Esophagus squamous epithelium (tissue), 5 donors: ENCODE data around the gene TCEAL1. TPM values are rescaled to one million over a fixed set of nuclear protein-coding genes. Genes with fewer than 3 reads are reported as not detected.

Experiments used
- DNase-seq: peaks from one replicate; lab custom pipeline; 2025; lab: John Stamatoyannopoulos, UW
- H3K27ac ChIP-seq, 4 donors: fragments of 200-600 bp; sonication (generic); one replicate each; pipeline ENCODE4 v1.5.1; 2016 to 2019; ENCODE audit warnings: mild to moderate bottlenecking in 1 of 4
- H3K27me3 ChIP-seq, 4 donors: fragments of 200-600 bp; sonication (generic); 1 replicate in 3 of 4; 2 replicates in 1 of 4; pipeline versions ENCODE4 v1.5.1 to v1.6.0; 2017 to 2021; ENCODE audit warnings: antibody characterized with exemption in 1 of 4
- H3K36me3 ChIP-seq, 3 donors: fragments of 200-600 bp; sonication (generic); one replicate each; pipeline ENCODE4 v1.5.1; 2016 to 2019
- H3K4me1 ChIP-seq, 3 donors: fragments of 200-600 bp; sonication (generic); one replicate each; pipeline ENCODE4 v1.5.1; 2017 to 2019
- H3K4me3 ChIP-seq, 4 donors: fragments of 200-600 bp; sonication (generic); 1 replicate in 3 of 4; 2 replicates in 1 of 4; pipeline ENCODE4 v1.5.1; 2016 to 2019; ENCODE audit warnings: mild to moderate bottlenecking in 2 of 4, moderate library complexity in 1 of 4
- H3K9me3 ChIP-seq, 3 donors: fragments of 200-600 bp; sonication (generic); one replicate each; pipeline ENCODE4 v1.5.1; 2016 to 2019
- POLR2A ChIP-seq, 4 donors: fragments of 450-650 bp; IDR thresholded peaks; one replicate each; pipeline ENCODE4 v1.6.1; 2017; ENCODE audit warnings: antibody characterized with exemption in 4 of 4, mild to moderate bottlenecking in 4 of 4, moderate library complexity in 3 of 4
- WGBS, 2 donors: methylation state at CpG; one replicate each; pipeline ENCODE4 v1.1.5; 2018; 5-methylcytosine and 5-hydroxymethylcytosine counted together
- intact Hi-C: fragments of 100-400 bp; cut with DNase I; formaldehyde crosslinking; loops from one replicate; pipeline ENCODE4 v1.15.0; 2022
- total RNA-seq, 4 donors: library from RNA; depleted of rRNA; stranded (reverse); fragments of >200 nt; gene quantifications; one replicate each; pipeline ENCODE4 v1.1.0, GENCODE V29; 2016
- TF ChIP-seq, protein P1 (sequence below), 6 experiments: fragments of 450-650 bp in 4 of 6; fragments of 200-600 bp in 2 of 6; sonication (generic) in 2 of 6; IDR thresholded peaks; one replicate each; pipeline ENCODE4 v1.5.1; 2016 to 2019; ENCODE audit warnings: antibody characterized with exemption in 6 of 6, mild to moderate bottlenecking in 4 of 6, moderate library complexity in 4 of 6
- donor health status: DM: yes; HTN: yes; CAD: no.

Gene TCEAL1, protein sequence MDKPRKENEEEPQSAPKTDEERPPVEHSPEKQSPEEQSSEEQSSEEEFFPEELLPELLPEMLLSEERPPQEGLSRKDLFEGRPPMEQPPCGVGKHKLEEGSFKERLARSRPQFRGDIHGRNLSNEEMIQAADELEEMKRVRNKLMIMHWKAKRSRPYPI
- 10 to 100 TPM; 10.9 to 89.6 (median 25.7) TPM for total RNA-seq

DNA sequence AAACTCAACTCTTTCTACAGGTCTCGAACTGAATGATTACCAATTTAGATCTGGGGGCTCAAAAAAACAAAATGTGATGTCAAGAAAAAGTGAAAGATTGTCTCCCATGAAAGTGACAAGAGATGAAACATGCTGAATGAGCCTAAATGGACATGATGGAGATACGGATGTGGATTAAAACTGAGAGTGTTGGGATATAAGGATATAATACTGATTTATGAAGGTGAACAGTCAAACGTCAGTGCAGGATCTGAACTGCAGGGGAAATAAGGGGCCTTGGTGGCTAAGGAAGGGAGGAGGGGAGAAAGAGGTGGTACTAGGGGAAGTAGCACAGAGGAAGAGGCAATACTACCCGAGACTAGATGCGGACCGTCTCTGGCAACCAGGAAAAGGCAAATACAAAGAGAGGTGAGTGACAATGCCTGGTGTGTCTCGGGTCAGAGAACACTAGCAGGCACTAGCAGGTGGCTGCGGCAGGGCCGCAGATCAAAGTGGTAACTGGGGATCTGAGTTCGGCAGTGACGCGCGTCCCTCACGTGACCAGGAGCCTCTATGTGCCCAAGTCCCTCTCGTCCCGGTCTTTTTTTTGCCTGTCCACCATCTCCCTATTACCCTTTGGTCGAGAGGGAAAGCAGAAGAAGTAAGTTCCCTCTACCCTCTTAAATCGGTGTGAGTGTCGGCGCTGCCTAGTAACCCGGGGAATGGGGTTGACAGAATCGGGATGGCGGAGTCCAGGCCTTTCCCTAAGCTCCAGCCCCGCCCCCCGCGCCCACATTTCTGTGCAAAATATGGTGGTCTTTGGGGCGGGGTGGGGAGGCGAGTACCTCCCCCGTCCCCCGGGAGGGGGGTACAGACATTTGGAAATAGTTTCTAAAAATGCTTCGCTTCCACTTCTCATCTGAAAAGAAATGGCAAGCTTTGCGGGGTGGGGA, at the start of gene TCEAL1:
TCEAL1 (plus strand) TSS at position 590 of the 932 bp plus-strand sequence. CDS start 942 bp downstream, outside the sequence.
- TF ChIP-seq POLR2A (IDR thresholded peaks at IDR 0.05) = peak in 1 of 4 donors; percentile 38
- TF ChIP-seq, protein P1, sequence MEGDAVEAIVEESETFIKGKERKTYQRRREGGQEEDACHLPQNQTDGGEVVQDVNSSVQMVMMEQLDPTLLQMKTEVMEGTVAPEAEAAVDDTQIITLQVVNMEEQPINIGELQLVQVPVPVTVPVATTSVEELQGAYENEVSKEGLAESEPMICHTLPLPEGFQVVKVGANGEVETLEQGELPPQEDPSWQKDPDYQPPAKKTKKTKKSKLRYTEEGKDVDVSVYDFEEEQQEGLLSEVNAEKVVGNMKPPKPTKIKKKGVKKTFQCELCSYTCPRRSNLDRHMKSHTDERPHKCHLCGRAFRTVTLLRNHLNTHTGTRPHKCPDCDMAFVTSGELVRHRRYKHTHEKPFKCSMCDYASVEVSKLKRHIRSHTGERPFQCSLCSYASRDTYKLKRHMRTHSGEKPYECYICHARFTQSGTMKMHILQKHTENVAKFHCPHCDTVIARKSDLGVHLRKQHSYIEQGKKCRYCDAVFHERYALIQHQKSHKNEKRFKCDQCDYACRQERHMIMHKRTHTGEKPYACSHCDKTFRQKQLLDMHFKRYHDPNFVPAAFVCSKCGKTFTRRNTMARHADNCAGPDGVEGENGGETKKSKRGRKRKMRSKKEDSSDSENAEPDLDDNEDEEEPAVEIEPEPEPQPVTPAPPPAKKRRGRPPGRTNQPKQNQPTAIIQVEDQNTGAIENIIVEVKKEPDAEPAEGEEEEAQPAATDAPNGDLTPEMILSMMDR (IDR thresholded peaks at IDR 0.05) = no peak
- Histone ChIP-seq H3K4me1 (peaks cover 0 to 18% (median 0%) of the 10 kb centered on the region in 3 donors), H3K4me3 (peak within 1 kb of the TSS; percentile 47 to 74 (median 67)), H3K27ac (peak within 1 kb of the TSS; percentile 82 to 94 (median 89)), H3K9me3 (no peaks in the 10 kb centered on the region), H3K27me3 (no peaks in the 10 kb centered on the region), H3K36me3 (no peaks in the 10 kb centered on the region)
- no peak for DNase-seq
- intact Hi-C loops = no loop called here
- WGBS, 2 donors = 4 to 29% methylated on average over 16 to 26 of the region's 32 CpGs

DNA sequence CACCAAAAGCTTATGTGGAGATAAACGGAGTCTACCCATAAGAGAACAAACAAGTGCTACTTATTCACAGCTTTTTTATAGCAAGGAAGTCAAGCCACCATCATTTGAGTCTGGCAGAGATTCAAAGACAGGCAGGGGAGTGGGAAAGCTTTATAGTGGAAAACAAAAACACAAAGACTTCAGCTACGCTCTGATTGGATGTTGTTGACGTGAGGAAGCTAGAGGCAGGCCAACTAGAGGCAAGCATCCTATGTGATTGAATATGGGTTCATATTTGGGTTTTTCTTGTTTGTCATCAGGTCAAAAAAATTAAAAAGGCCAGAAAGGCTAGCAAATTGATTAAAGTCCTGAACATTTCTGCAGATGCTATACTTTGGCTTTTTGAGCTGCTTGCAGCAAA, 44.2 kb upstream of the TCEAL1 start:
- peaks cover 0 to 11% (median 0%) of the 10 kb centered on the region in 3 donors for H3K4me1 ChIP-seq
- TF ChIP-seq POLR2A (IDR thresholded peaks at IDR 0.05) = no peak
- TF ChIP-seq, protein P1 (IDR thresholded peaks at IDR 0.05) = no peak
- peaks cover 0 to 10% (median 0%) of the 10 kb centered on the region in 3 donors for H3K9me3 ChIP-seq
- 57 to 86% methylated on average over 3 of the region's 3 CpGs for WGBS, 2 donors
- intact Hi-C loops = no loop called here
- no peaks in the 10 kb centered on the region for H3K36me3 ChIP-seq
- no peak overlapping the region for H3K27ac ChIP-seq
- no peak for DNase-seq
- H3K4me3 ChIP-seq = peak overlapping the region in 2 of 4 donors; percentile 66 to 73
- H3K27me3 ChIP-seq = no peaks in the 10 kb centered on the region

DNA sequence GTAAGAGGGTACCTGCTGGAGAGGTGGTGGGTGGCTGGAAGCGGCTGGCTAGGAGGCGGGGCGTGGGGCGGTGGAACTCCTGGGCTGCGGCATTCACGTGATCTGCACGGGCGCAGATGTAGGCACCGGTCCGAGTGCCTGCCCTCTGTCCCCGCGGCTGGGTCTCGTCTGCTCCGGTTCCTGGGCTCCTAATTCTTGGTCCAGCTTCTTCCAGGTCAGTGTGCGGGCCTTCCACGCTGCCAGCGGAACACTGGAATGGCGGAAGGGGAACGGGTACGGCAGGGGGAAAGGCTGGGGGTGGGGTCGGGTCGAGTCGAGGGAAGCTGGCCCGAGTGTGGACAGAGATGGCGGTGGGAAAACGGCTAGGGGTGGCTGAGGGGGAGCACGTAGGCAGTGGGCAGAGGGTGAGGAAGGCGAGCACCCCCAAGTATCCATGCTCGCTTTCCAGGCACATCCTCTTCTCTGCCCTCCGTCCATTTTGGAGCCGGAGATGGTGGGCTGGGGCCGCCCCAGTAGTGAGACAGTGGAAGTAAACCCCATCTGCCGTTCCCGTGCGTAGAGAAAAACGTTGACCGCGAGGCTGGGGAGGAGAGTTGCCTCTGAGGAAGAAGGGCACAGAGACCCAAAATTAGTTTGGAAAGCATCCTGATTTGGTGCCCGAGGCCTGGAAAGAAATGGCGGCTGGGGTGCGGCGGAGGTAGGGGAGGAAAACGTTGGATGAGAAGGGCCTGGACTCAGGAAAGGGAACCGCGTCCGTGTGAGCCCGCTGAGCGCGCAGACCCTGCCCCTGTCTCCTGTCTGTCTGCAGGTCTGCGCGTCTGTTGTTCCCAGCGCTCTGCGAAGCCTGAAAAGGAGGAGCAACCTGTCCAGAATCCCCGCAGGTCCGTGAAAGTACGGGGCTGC, 43.1 kb upstream of the TCEAL1 start, which contains the start of gene TCEAL4:
TCEAL4 (plus strand) TSS at position 105 of the 903 bp plus-strand sequence. CDS start 1,161 bp downstream, outside the sequence.
- Histone ChIP-seq H3K9me3 (peaks cover 0 to 10% (median 0%) of the 10 kb centered on the region in 3 donors), H3K27ac (peak within 1 kb of the TSS; percentile 84 to 90 (median 88)), H3K27me3 (no peaks in the 10 kb centered on the region), H3K4me3 (peak within 1 kb of the TSS; percentile 49 to 73 (median 66)), H3K36me3 (no peaks in the 10 kb centered on the region), H3K4me1 (peaks cover 0 to 11% (median 0%) of the 10 kb centered on the region in 3 donors)
- TF ChIP-seq, protein P1 (IDR thresholded peaks at IDR 0.05) = no peak
- TF ChIP-seq POLR2A (IDR thresholded peaks at IDR 0.05) = peak in 2 of 4 donors; percentile 17 to 57
- no peak for DNase-seq
- WGBS, 2 donors = 5 to 37% methylated on average over 4 to 36 of the region's 56 CpGs
- intact Hi-C loops = no loop called here

DNA sequence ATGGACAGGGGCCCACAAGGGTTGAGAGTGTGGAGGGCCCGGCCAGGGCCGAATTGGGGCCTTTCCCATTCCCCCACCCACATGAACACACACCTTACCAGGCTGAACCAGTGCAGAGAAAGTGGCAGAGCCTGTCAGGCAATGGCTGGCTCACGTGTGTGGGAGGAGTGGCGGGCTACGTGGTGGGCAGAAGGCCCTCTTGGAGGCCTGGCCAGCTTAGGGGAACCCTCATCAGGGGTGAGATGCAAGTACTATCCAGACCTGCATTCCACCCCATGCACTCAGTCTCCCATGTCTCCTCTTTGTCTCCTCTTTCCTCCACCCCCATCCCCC, 42.5 kb upstream of the TCEAL1 start:
- TF ChIP-seq, protein P1 (IDR thresholded peaks at IDR 0.05) = no peak
- TF ChIP-seq POLR2A (IDR thresholded peaks at IDR 0.05) = no peak
- H3K4me3 ChIP-seq = peak overlapping the region; percentile 49 to 73 (median 66)
- H3K27ac ChIP-seq = peak overlapping the region; percentile 84 to 90 (median 88)
- no peak for DNase-seq
- no peaks in the 10 kb centered on the region for H3K27me3 ChIP-seq
- peaks cover 0 to 11% (median 0%) of the 10 kb centered on the region in 3 donors for H3K4me1 ChIP-seq
- WGBS, 2 donors = 8% methylated on average over 2 of the region's 5 CpGs; no CpG with 5 or more reads in 1 of the 2 donors
- intact Hi-C loops = no loop called here
- no peaks in the 10 kb centered on the region for H3K36me3 ChIP-seq
- H3K9me3 ChIP-seq = peaks cover 0 to 10% (median 0%) of the 10 kb centered on the region in 3 donors
